ENCODE data around the gene KIAA1671.

DNA sequence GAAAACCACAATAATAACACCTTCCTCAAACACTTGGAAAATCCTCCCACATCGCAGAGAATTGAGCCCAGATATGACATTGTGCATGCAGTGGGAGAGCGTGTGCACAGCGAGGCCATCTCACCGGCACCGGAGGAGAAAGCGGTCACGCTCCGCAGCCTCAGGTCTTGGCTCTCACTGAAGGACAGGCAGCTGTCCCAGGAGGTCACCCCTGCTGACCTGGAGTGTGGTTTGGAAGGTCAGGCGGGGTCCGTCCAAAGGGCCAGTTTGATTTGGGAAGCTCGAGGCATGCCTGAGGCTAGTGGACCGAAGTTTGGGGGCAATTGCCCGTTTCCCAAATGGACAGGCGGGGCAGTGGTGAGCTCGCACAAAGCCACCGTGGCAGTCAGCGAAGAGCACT lies 86.7 kb downstream of the KIAA1671 start:
- TF ChIP-seq, protein P1, sequence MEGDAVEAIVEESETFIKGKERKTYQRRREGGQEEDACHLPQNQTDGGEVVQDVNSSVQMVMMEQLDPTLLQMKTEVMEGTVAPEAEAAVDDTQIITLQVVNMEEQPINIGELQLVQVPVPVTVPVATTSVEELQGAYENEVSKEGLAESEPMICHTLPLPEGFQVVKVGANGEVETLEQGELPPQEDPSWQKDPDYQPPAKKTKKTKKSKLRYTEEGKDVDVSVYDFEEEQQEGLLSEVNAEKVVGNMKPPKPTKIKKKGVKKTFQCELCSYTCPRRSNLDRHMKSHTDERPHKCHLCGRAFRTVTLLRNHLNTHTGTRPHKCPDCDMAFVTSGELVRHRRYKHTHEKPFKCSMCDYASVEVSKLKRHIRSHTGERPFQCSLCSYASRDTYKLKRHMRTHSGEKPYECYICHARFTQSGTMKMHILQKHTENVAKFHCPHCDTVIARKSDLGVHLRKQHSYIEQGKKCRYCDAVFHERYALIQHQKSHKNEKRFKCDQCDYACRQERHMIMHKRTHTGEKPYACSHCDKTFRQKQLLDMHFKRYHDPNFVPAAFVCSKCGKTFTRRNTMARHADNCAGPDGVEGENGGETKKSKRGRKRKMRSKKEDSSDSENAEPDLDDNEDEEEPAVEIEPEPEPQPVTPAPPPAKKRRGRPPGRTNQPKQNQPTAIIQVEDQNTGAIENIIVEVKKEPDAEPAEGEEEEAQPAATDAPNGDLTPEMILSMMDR (optimal IDR thresholded peaks at IDR 0.05 in 1 of 3, IDR thresholded peaks at IDR 0.05 in 1 of 3, conservative IDR thresholded peaks at IDR 0.05 in 1 of 3; ENCODE audit: extremely low read depth in 1 of 3, insufficient read depth in 2 of 3, low read length in 3 of 3) = no peak
- no peak for TF ChIP-seq EZH2 (IDR thresholded peaks at IDR 0.05; ENCODE audit: low read length)

Measured in keratinocyte (primary cell).